GM18907 (cell line): ENCODE results near the gene EPG5.
"Not testable (repeated sequence)": the region's sequence is repeated elsewhere in the genome, so short reads cannot be mapped to it uniquely, and the experiment has no call there.

Source experiments
- ATAC-seq: cut with Tn5 transposase; IDR thresholded peaks from one replicate; pipeline ENCODE4 v1.9.1; 2021; ENCODE audit warnings: mild to moderate bottlenecking, moderate library complexity; ENCODE audit not compliant: unreplicated experiment

Gene EPG5

DNA sequence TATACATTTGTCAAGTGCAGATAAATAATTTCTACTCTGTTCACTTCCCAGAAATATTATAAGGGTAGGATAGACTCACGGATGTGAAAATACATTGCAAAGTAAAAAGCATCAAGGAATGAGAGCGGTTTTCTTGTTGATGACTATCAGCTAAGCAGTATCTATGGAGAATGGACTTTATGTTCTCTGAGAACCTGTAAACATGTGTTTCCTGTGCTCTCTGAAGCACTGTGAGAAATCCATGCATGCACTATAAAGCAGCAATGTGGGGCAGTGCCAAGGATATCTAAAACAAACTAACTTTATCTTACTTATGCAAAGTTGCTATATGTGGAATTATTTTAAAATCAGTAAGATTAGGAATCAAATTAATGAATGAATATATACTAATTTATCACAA lies 146.1 kb downstream of the EPG5 start:
- ATAC-seq, result no peak

DNA sequence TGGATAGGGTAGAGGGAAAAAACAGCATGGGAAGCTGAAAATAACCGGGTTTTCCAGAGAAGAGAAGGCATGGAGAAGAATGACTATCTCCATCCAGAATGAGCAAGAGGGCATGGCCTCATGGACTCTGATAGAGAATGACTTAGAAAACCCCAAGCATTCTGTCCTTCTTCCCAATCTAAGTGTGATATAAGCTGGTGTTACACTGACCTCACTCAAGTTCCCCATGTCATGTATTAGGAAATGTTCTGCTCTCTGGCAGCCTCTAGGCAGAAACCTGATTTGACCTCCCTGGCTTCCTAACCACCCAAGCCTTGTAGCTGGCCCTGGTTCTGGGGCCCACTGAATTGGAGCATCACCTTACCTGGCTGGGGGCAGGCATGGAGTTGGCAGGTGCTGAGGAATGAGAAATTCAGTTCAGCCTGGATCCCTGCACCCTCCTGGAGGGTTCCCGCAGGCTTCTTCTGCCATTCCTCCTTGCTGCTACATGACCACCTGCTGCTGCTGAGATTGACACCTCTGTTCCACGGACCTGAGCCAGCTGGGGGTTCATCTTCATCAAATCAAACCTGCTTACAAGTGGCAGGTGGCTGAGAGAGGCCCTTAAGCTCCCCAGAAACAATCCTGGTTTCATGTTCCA lies 146.9 kb downstream of the EPG5 start:
- no peak for ATAC-seq

DNA sequence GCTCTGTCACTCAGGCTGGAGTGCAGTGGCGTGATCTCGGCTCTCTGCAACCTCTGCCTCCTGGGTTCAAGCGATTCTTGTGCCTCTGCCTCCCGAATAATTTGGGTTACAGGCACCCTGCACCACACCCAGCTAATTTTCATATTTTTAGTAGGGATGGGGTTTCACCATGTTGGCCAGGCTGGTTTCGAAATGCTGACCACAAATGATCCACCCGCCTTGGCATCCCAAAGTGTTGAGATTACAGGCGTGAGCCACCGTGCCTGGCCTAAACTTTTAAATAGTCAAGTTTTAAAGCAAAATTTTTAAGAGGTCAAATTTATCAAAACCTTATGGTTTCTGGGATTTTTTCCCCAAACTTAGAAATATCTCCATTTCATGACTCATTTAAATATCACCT lies 148.4 kb downstream of the EPG5 start:
- not testable (repeated sequence) for ATAC-seq

DNA sequence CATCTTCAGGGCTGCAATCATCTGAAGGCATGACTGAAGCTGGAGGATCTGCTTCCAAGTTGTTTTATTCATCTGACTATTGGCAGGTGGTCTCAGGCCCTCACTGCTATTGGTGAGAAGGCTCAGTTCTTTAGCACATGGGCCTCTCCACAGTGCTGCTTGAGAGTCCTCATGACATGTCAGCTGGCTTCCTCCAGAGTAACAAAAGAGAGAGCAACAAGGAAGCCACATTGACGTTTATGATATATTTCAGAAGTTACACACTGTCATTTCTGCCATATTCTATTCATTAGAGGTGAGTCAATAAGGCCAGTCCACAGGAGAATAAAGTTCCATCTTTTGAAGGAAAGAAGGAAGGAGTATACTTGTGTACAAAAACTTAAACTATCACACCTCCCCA lies 149.6 kb downstream of the EPG5 start:
- ATAC-seq, result no peak

DNA sequence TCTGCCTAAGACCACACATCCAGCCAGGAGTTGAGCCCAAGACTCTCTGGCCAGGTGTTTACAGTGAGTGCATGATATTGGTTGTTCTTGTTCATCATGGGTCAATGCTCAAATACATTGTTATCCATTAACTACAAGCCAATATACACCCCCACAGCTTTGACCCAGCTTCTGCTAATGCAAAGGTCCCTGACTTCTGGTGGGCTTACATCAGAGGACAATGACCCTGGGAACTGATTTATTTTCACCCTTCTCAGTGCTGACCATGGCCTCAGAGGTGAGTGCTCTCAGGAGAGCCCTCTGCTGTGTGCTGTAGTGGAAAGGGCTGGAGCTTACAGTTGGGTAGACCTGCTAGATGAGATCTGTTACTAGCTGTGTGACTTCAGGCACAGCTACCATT lies 152.4 kb downstream of the EPG5 start:
- not testable (repeated sequence) for ATAC-seq

DNA sequence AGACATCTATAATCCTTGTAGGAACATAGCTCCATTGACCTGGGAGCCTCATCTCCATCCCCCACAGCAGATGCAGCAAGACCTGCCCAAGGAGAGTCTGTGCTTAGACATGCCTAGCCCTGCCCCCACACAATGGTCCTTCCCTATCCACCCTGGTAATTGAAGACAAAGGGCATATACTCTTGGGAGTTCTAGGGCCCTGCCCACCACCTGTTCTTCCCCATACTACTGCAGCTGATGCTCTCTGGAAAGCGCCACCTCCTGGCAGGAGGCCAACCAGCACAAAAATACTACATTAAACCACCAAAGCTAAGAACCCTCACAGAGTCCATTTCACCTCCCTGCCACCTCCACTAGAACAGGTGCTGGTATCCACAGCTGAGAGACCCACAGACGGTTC lies 160.0 kb downstream of the EPG5 start:
- ATAC-seq, result not testable (repeated sequence)

DNA sequence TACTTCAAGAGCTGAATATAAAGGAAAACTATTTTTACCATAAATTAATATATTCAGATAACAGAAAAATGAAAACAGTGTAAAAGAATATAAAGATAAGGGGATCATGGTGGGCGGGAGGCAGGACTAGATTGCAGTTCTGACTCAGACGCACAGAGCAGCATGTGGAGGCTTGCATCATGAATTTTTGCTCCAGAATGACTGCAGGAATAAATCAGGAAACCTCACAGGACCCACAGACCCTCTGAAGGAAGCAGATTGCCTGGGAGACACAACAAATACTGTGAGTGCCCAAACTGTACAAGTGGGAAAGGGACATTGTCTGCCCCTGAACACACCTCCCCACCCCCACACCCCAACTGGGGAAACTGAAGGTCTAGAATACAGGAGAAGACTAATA lies 160.9 kb downstream of the EPG5 start:
- ATAC-seq, result no peak

DNA sequence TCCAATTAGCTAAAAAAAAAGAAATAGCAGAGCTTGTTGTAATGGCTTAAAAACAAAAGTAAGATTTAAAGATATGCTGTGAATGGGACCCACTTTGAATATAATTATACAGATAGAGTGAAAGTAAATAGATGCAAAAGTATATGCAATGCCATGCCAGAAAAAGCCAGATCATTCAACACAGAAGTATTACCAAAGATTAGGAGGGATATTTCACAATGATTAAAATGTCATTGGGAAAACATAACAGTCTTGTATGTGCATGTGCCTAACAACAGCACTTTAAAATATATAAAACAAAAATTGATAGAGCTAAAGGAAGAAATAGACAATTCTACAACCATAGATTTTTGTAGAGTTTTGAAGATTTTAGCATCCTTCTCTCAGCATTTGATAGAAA lies 161.6 kb downstream of the EPG5 start:
- no peak for ATAC-seq

DNA sequence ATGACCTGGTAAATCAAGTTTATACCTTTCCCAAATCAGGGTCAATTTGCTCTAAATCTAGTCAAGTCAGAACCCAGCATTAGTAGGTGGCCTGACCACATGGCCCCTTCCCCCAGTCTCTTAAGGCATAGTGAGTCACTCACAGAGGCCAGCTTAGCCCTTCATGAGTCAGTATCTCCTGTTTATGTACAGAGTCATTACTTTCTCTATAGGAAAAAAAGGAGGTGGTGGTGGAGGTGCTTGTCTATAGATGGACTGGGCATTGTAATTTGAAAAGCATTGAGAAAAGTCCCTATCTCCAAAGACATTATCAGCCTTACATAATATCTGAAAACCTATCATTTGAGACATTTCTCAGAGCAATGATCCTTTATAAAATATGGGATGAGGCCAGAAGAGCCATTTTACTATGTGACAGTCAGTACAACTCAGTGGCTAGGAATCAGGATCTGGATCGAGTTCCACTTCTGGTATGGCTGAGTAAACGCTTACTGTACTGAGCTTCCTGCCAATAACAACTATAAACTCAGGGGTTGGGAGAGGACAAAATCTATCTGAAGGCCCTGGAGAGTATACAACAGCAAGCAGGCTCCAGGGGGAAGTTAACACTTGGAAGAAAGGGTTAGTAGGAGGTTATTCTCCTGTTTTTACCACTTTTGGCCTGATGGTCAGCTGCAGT lies 164.2 kb downstream of the EPG5 start:
- ATAC-seq, result no peak

DNA sequence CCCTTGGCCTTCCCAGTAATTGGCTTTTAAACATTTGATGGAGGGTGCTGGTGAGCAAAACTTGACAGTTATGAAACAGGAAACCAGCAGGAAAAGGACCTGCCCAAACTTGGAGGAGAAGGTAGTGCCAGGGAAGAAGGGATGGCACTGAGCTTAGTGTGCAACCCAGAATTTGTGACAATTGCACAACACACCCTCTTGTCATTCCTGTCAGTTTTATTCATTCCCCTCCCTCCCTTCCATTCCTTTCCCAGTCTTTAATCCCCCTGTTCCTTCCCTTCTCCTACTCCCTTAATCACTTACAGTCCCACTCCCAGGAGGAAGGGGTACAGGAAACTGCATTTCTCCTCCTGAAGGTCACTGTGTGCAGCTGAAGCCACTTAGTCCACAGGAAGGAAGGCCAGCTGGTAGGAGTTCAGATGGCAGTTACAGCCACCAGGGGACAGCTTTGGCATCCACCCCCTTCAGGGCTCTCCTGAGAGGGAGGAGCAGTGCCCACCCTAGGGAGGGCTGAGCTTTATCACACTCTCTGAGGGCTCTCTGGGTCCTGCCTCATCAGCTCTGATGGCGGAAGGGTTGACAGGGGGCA lies 165.6 kb downstream of the EPG5 start:
- no peak for ATAC-seq
